HL-60 (cell line): ENCODE measurements around the gene FGF14.

Experiments used
- POLR2AphosphoS5 ChIP-seq: IDR thresholded peaks from 2 replicates; pipeline ENCODE4 v1.6.1; 2012; ENCODE audit warnings: low read depth
- TF ChIP-seq, protein P1 (sequence below): IDR thresholded peaks from one replicate; pipeline ENCODE4 v1.5.1; 2011; ENCODE audit warnings: low read length, control low read depth, inconsistent platforms; ENCODE audit not compliant: insufficient read depth
- TF ChIP-seq, protein P2 (sequence below): IDR thresholded peaks from 2 replicates; pipeline ENCODE4 v1.6.1; 2012; ENCODE audit warnings: low read depth; ENCODE audit not compliant: insufficient replicate concordance

DNA sequence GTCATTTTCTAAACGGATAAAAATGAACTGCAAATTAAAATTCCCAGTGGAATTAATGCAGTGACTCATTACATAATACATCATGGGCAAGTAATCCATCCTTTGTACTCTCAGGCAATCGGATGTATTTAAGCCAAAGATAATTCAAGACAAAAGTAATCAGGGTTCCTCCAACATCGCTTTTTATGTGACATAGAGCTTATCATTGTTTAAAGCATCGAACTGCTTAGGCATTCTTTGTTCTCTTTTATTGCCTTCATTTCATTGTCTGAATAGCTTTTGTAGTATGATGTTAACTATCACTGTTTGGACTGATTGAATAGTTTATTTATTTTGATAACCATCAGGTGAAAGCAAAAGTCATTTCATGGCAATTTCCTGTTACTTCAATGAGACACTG is 740.0 kb downstream of the FGF14 start:
- TF ChIP-seq, protein P1, sequence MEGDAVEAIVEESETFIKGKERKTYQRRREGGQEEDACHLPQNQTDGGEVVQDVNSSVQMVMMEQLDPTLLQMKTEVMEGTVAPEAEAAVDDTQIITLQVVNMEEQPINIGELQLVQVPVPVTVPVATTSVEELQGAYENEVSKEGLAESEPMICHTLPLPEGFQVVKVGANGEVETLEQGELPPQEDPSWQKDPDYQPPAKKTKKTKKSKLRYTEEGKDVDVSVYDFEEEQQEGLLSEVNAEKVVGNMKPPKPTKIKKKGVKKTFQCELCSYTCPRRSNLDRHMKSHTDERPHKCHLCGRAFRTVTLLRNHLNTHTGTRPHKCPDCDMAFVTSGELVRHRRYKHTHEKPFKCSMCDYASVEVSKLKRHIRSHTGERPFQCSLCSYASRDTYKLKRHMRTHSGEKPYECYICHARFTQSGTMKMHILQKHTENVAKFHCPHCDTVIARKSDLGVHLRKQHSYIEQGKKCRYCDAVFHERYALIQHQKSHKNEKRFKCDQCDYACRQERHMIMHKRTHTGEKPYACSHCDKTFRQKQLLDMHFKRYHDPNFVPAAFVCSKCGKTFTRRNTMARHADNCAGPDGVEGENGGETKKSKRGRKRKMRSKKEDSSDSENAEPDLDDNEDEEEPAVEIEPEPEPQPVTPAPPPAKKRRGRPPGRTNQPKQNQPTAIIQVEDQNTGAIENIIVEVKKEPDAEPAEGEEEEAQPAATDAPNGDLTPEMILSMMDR, result no peak
- TF ChIP-seq POLR2AphosphoS5, result no peak
- TF ChIP-seq, protein P2, sequence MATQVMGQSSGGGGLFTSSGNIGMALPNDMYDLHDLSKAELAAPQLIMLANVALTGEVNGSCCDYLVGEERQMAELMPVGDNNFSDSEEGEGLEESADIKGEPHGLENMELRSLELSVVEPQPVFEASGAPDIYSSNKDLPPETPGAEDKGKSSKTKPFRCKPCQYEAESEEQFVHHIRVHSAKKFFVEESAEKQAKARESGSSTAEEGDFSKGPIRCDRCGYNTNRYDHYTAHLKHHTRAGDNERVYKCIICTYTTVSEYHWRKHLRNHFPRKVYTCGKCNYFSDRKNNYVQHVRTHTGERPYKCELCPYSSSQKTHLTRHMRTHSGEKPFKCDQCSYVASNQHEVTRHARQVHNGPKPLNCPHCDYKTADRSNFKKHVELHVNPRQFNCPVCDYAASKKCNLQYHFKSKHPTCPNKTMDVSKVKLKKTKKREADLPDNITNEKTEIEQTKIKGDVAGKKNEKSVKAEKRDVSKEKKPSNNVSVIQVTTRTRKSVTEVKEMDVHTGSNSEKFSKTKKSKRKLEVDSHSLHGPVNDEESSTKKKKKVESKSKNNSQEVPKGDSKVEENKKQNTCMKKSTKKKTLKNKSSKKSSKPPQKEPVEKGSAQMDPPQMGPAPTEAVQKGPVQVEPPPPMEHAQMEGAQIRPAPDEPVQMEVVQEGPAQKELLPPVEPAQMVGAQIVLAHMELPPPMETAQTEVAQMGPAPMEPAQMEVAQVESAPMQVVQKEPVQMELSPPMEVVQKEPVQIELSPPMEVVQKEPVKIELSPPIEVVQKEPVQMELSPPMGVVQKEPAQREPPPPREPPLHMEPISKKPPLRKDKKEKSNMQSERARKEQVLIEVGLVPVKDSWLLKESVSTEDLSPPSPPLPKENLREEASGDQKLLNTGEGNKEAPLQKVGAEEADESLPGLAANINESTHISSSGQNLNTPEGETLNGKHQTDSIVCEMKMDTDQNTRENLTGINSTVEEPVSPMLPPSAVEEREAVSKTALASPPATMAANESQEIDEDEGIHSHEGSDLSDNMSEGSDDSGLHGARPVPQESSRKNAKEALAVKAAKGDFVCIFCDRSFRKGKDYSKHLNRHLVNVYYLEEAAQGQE, result no peak
